GM06990 (cell line): ENCODE measurements around the gene IKBKE.
A peak's percentile ranks its signal among the peaks of the same experiment; 100 is the strongest.

ENCODE experiments used
- DNase-seq: peaks from one replicate; pipeline ENCODE4 v3.0.0-alpha.2; 2011; ENCODE audit not compliant: insufficient read length; ENCODE audit errors: extremely low read depth
- H3K27me3 ChIP-seq: replicated peaks from 2 replicates; pipeline ENCODE4 v1.6.0; 2011; ENCODE audit warnings: low read length; ENCODE audit not compliant: control insufficient read depth, insufficient read depth
- H3K36me3 ChIP-seq: 2 replicates; pipeline ENCODE4 v1.5.1; 2011; ENCODE audit warnings: low read length; ENCODE audit not compliant: control insufficient read depth, insufficient read depth
- H3K4me3 ChIP-seq: replicated peaks from 2 replicates; pipeline ENCODE4 v1.5.1; 2011; ENCODE audit warnings: low read depth, mild to moderate bottlenecking, control low read depth, low read length
- CTCF ChIP-seq: IDR thresholded peaks from 2 replicates; pipeline ENCODE4 v1.5.1; 2011; ENCODE audit warnings: low read length, control low read depth, mild to moderate bottlenecking, inconsistent platforms; ENCODE audit not compliant: insufficient read depth, poor library complexity, severe bottlenecking

The IKBKE gene

GRCh38 chr1:206430031-206430983, 40.0 kb upstream of the IKBKE start:
- no peak overlapping the region for H3K4me3 ChIP-seq
- peak; percentile 20 for DNase-seq
- H3K27me3 ChIP-seq, result no peaks in the 10 kb centered on the region
- no peak for TF ChIP-seq CTCF
- H3K36me3 ChIP-seq, result no peaks in the 10 kb centered on the region; the same call in 1 of the 2 replicates

- no peak overlapping the region for H3K4me3 ChIP-seq
- no peaks in the 10 kb centered on the region for H3K27me3 ChIP-seq
- no peak for DNase-seq
- TF ChIP-seq CTCF, result no peak
- no peaks in the 10 kb centered on the region; the same call in none of the 2 replicates for H3K36me3 ChIP-seq
Observed at GRCh38 chr1:206435445-206435844, 34.8 kb upstream of the IKBKE start.

GRCh38 chr1:206438554-206438953, 31.7 kb upstream of the IKBKE start:
- TF ChIP-seq CTCF, result no peak

GRCh38 chr1:206439205-206439604, 31.1 kb upstream of the IKBKE start:
- Histone ChIP-seq H3K27me3 (no peaks in the 10 kb centered on the region), H3K4me3 (no peak overlapping the region), H3K36me3 (no peaks in the 10 kb centered on the region; the same call in none of the 2 replicates)
- DNase-seq, result no peak
- no peak for TF ChIP-seq CTCF

More at GRCh38 chr1:206438554-206438953, 31.7 kb upstream of the IKBKE start:
- no peaks in the 10 kb centered on the region; the same call in none of the 2 replicates for H3K36me3 ChIP-seq
- no peak for DNase-seq
- H3K27me3 ChIP-seq, result no peaks in the 10 kb centered on the region
- H3K4me3 ChIP-seq, result no peak overlapping the region

GRCh38 chr1:206441336-206441967, 28.8 kb upstream of the IKBKE start:
- no peak for TF ChIP-seq CTCF
- Histone ChIP-seq H3K27me3 (no peaks in the 10 kb centered on the region), H3K36me3 (no peaks in the 10 kb centered on the region; the same call in 1 of the 2 replicates), H3K4me3 (no peak overlapping the region)
- no peak for DNase-seq
